Mononuclear cell (primary cell): ENCODE data around the gene SLC2A9. TPM values are rescaled to one million over a fixed set of nuclear protein-coding genes. Genes with fewer than 3 reads are reported as not detected.

Experiments used
- H3K27me3 ChIP-seq: 2 replicates; pipeline ENCODE4 v1.6.0; 2011; ENCODE audit warnings: low read length, control low read depth; ENCODE audit not compliant: insufficient read depth
- H3K4me1 ChIP-seq: 2 replicates; pipeline ENCODE4 v1.5.1; 2011; ENCODE audit warnings: mild to moderate bottlenecking, low read length, control low read depth; ENCODE audit not compliant: insufficient read depth
- H3K4me3 ChIP-seq: 2 replicates; pipeline ENCODE4 v1.5.1; 2011; ENCODE audit warnings: mild to moderate bottlenecking, low read length, moderate library complexity
- H3K9me3 ChIP-seq: 2 replicates; pipeline ENCODE4 v1.5.1; 2011; ENCODE audit warnings: low read depth, mild to moderate bottlenecking, control low read depth, low read length
- total RNA-seq: library from RNA; depleted of rRNA; stranded (reverse); fragments of >200 nt; gene quantifications from one replicate; pipeline ENCODE4 v1.2.3, GENCODE V29; 2012

Gene SLC2A9
- total RNA-seq, 1 donor, result 5.0 TPM

DNA sequence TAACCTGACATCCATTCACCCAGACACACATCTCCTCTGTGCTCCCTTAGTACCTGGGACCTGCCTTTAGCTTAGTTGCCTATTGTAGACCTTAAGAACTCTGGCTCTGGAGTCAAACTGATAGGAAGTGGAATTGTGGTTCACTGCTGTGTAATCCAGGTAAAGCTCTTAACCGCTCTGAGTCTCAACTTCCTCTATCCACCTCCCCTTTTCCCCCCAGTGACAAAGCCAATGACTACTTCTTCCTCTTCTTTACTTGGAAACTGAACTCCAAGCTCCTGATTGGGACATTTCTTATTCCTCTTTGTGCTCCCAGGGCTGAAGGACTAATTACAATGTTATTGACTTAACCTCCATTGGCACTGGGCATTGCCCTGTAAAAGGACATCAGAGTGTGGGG lies 145.8 kb downstream of the SLC2A9 start:
- H3K9me3 ChIP-seq, result no peaks in the 10 kb centered on the region
- no peaks in the 10 kb centered on the region for H3K27me3 ChIP-seq
- H3K4me3 ChIP-seq, result no peak overlapping the region
- H3K4me1 ChIP-seq, result peaks cover 13% of the 10 kb centered on the region

DNA sequence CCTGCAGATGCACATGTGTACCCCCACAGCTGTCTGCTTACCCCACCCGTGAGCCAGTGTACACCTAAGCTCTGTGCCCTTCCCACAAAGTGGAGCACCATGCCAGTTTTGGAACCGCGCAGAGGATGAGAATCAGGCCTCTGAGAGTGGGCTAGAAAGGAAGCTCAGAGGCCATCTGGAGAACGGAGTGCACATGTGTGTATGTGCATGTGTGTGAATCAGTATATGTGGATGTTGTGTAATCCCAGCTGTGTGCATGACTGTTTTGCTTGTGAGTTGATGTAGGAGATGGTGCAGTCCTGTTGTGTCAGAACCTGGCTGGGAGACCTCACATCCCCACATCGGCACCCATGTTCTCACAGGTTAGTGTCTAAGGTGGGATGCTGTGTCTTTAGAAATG lies 146.9 kb downstream of the SLC2A9 start:
- H3K4me1 ChIP-seq, result peaks cover 13% of the 10 kb centered on the region
- H3K27me3 ChIP-seq, result no peaks in the 10 kb centered on the region
- no peaks in the 10 kb centered on the region for H3K9me3 ChIP-seq
- no peak overlapping the region for H3K4me3 ChIP-seq

DNA sequence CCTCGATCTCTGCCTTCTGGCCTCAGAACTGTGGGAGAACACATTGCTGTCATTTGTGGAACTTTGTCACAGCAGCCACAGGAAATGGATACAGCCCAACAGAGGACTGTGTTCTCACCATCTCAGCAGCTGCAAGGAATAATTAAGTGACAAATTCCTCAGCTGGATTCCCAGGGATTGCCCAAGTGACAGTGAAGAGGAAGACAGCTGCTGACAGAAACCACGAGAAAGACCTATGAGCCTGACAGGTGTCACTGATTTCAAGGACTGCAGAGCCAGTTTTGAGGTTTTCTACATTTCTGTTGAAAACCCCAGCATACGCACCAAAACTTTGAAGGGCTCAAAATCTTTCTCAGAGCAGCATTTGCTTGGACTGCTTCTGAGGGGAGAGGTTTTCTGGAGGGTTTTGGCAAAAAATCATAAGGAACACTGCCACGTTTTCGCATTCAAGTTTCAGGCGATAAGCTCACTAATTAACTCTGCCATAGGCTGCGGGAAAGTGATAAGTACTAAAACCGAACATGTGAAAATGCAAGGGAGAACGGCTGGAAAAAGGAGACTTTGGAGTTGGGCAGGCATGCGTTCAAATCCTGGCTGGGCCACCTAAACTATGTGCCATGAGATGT lies 151.0 kb downstream of the SLC2A9 start:
- H3K4me1 ChIP-seq, result peaks cover under 1% of the 10 kb centered on the region

DNA sequence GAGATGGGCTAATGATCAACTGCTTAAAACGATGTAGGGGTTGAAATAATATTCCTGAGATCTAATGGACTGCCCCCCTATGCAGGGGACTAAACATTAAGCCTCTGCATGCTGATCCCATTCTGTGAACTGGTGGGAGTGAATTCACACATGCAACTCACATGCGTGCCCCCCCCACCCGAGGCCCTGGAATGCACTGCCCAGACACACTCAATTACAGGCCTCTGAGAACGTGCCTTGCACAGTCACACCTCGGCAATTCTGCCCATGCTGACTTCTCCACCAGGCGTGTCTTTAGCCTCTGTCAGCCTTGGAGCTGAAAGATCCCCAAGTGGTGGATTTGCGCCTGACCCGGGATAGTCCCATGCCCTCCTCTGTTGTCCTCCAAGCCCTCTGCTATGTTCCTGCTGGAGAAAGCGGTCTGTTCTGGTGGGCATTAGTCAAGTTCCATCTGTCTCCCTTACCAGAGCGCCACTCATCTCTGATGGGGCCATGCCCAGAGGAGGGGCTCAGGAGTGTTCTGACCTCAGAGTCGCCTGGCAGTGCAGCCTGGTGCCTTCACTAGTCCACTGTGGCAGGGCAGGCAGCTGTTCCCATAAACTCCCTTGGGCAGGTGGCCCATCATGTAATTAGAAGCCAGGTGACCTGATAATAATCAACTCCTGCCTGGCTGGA lies 153.4 kb downstream of the SLC2A9 start:
- no peaks in the 10 kb centered on the region for H3K27me3 ChIP-seq
- no peaks in the 10 kb centered on the region for H3K4me1 ChIP-seq
- H3K9me3 ChIP-seq, result no peaks in the 10 kb centered on the region
- no peak overlapping the region for H3K4me3 ChIP-seq

More for the DNA sequence above, 151.0 kb downstream of the SLC2A9 start:
- Histone ChIP-seq H3K4me3 (no peak overlapping the region), H3K27me3 (no peaks in the 10 kb centered on the region), H3K9me3 (no peaks in the 10 kb centered on the region)

DNA sequence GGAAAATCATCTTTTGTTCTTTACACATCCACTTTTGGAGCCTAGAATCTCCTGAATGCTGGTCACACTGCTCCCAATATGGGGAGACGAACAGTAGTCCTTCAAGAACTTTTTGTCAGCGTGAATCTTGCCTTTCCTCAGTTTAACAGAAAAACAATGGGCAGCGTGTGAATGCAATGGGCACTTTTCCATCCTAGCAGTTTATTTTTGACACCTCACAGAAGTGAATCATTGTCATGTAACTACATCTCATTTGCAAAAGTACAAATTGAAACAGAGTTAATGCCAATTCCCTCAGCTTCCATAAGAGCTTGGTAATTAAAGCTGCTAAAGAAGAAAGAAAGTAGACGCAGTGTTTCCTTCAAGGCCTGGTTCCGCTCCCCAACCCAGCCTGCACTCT lies 154.4 kb downstream of the SLC2A9 start:
- H3K27me3 ChIP-seq, result no peaks in the 10 kb centered on the region
- no peaks in the 10 kb centered on the region for H3K9me3 ChIP-seq
- no peak overlapping the region for H3K4me3 ChIP-seq
- H3K4me1 ChIP-seq, result no peaks in the 10 kb centered on the region

DNA sequence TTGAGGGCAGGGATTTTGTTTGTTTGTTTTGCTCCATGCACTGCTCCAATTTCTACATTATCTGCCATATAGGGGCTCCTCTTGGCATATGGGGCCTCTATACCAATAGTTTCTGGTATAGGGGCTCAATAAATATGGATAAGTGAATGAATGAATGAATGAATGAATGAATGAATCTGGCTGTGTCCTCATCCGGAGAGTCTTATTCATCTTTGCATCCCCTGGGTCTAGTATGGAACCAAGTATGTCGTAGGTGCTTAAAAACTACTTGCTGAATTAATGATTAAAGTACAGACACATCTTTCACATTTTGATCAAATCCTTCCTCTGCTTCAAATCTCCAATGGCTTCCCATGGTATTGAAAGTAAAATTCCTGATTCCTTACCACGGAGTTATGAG lies 159.7 kb downstream of the SLC2A9 start:
- H3K4me3 ChIP-seq, result no peak overlapping the region
- no peaks in the 10 kb centered on the region for H3K27me3 ChIP-seq
- H3K4me1 ChIP-seq, result no peaks in the 10 kb centered on the region
- H3K9me3 ChIP-seq, result no peaks in the 10 kb centered on the region

DNA sequence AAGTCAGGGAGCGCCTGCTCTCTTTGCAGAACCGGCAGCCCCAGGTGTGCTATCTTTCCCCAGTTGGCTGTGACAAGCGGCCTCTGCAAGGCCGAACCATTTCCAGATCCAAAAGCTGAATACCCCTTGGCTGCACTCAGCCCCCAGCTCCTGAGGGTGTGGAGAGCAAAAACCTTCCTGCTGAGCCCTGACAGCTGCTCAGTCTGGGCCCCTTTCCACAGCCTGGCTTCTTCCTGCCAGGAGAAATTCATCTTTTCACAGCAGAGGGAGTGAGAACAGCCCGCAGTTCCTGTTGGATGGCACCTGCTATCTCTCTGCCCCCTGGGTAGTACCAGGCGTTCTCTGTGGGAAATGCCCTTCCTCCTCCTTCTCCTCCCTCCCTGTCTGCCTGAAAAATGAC lies 161.5 kb downstream of the SLC2A9 start:
- Histone ChIP-seq H3K27me3 (no peaks in the 10 kb centered on the region), H3K9me3 (no peaks in the 10 kb centered on the region), H3K4me1 (no peaks in the 10 kb centered on the region), H3K4me3 (no peak overlapping the region)

DNA sequence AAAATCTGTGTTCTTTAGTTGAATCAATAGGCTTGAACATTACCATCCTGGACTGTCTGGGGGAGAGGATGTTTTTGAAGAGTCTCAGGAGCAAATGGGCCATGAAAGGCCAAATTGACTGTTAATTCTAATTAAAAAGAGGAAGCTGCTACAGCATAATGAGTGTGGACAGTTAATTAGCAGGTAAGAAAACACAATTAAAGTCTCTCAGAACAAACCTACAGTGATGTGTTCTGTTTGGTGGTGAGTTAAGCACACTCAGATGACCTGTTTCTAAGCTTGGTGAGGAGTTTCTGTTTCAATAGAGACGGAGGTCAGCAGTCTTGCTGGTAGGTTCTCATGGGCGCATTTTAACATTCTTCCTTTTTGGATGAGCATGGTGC lies 171.8 kb downstream of the SLC2A9 start:
- Histone ChIP-seq H3K4me1 (no peaks in the 10 kb centered on the region), H3K4me3 (no peak overlapping the region), H3K27me3 (no peaks in the 10 kb centered on the region), H3K9me3 (no peaks in the 10 kb centered on the region)

DNA sequence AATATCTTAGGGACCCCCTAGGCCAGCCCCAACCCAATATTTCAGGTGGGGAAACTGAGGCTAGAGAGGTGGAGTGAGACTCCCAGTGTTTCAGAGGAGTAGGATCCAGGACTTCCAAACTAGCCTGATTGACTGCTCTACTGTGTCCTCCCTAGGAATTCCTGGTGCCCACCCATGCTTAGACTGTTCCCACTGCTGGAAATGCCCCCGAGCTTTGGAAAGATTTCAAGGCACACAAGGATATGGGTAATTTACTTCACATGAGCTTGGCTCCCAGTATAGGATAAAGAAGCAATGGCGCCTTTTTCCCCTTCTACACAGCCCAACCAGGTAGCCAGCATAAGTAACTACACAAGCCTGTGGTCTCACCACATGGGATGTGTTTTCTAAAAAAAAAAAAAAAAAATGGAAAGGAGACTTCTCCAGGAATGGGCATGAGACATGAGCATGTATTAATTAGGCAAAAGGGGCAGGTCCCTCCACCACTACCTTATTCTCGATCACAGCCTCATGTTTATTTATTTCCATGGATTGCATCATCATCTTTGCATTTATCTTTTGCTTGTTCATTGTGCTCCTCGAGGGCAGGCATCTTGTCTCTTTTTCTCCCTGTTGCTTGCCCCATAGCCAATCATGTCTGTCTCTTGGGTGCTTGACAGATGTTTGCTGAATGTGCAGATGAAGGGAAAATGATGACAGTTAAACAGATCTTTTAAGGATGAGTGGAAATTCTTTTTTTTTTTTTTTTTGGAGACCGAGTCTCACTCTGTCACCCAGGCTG lies 173.1 kb downstream of the SLC2A9 start:
- Histone ChIP-seq H3K4me3 (no peak overlapping the region), H3K4me1 (no peaks in the 10 kb centered on the region), H3K9me3 (no peaks in the 10 kb centered on the region), H3K27me3 (no peaks in the 10 kb centered on the region)

DNA sequence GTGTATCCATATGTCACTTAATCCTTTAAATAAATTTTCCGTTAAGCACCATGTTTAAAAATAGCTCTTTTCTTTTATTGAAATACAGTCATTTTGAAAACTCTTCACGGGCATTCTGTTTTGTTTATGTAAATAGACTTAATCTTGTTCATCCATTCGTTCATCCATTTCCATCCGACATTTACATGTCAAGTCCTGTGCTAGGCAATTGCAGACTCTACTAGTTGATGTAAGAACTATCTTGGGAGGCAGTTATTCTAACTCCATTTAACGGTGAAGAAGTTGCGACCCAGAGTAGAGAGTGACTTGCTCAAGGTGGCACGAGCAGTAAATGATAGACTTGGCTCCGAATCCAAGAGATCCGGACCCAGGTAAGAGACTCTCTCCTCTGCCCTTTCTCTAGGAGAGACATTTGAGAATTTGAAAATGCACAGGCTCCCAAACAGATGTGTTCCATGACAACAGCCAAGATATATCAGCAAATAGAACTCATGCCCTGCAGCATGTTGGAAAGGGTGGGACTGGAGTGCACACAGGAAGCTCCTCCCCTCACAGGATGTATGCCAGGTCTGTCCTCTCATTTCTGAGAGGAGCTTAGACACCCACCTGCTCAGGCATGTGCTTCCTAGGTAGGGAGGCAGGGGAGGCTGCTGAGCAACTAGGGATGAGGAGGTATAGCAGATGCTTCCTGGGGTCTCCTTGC lies 175.4 kb downstream of the SLC2A9 start:
- Histone ChIP-seq H3K27me3 (no peaks in the 10 kb centered on the region), H3K9me3 (peaks cover 11% of the 10 kb centered on the region), H3K4me3 (no peak overlapping the region), H3K4me1 (no peaks in the 10 kb centered on the region)

DNA sequence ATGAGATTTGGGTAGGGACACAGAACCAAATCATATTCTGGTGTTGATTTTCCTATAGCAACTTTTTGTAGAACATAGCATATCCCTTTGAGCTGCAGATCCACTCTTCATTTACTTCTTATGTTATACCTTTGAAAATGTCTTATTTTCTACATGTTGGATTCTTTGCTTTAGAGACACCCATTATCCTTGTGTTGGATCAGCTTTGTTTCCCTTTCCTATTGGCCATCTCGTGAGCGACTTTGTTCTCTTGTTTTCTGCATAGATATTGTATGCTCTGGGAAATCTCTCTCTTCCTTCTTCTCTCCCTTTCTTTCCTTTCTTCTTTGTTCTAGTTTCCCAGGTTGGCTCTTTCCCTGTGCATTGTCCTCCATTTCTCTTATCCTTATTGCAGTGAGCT lies 180.2 kb downstream of the SLC2A9 start:
- Histone ChIP-seq H3K27me3 (no peaks in the 10 kb centered on the region), H3K4me3 (no peak overlapping the region), H3K4me1 (no peaks in the 10 kb centered on the region), H3K9me3 (peaks cover 14% of the 10 kb centered on the region)

DNA sequence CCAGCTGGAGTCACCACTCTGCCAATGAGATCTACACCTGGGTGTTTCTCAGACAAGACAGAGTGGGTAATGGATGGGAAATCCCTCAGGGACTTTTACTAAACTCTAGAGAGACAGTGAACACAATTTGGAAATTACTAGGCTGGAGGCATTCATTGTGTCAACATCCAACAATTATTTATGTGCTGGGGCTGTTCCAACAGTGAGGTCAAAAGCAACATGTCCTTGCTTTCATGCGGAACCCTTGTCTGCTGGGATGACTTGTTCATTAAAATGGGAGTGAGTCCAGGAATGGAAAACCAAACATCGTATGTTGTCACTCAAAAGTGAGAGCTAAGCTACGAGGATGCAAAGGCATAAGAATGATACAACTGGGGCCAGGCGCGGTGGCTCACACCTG lies 185.9 kb downstream of the SLC2A9 start:
- no peaks in the 10 kb centered on the region for H3K4me1 ChIP-seq
- H3K4me3 ChIP-seq, result no peak overlapping the region
- H3K9me3 ChIP-seq, result no peaks in the 10 kb centered on the region
- H3K27me3 ChIP-seq, result no peaks in the 10 kb centered on the region

DNA sequence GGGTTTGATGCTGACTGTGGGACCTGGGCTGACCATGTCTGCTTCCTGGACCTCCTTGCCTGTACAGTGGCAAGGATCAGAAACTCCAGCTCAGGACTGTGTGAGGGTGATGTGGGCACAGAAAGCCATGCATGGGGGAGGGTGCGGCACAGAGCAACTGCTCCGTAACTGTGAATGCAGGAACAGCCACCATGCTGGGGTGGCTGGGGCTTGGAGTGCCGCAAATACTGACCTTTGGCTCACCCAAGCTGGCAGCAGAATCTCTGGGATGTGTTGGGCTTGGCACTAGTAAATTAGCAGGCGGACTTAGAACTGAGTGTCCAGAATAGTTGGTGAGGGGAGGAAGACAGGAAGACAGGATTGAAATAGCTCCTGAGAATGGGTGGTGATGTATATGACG lies 187.9 kb downstream of the SLC2A9 start:
- Histone ChIP-seq H3K27me3 (no peaks in the 10 kb centered on the region), H3K4me1 (no peaks in the 10 kb centered on the region), H3K4me3 (no peak overlapping the region), H3K9me3 (no peaks in the 10 kb centered on the region)

DNA sequence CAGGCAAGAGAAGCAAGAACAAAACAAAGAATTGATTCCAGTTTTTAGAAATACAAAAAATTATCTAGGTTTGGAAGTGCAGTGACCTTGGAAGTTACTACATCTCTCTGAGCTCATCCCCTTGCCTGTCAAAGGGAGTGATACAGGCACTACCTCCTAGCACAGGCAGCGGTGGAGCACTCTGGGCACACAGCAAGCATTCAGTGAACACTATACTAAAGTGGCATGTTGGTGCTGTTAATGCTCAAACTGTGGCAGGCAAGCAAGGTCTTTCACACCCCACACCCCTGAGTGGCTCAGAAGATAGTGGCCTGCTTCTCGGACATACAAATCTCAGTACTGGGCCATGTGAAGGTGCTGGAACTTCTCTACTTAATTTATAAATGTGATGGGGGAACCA lies 188.7 kb downstream of the SLC2A9 start:
- Histone ChIP-seq H3K9me3 (no peaks in the 10 kb centered on the region), H3K4me3 (no peak overlapping the region), H3K27me3 (no peaks in the 10 kb centered on the region), H3K4me1 (no peaks in the 10 kb centered on the region)

DNA sequence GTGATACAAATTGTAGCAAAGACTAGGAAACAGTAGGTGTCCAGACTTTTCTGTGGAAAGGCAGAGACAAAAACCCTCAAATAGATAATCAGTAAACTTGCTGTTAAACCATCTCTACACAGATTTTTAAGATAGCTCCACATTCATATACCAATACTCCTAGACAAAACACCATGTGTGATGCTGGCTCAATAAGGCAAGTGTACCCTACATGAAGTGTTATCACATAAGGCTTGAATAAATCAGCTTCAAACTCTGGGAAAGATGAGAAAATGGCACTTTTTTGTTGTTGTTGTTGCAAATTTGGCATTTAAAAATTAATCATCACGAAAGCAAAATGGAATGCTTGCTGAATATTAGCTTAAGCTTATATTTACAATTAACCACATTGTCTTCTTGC lies 194.7 kb downstream of the SLC2A9 start:
- no peak overlapping the region for H3K4me3 ChIP-seq
- H3K4me1 ChIP-seq, result no peaks in the 10 kb centered on the region
- peaks cover 3% of the 10 kb centered on the region for H3K27me3 ChIP-seq
- H3K9me3 ChIP-seq, result no peaks in the 10 kb centered on the region
